Testis (tissue), 2 donors: ENCODE data around the gene WASHC3.

Experiments
- POLR2A ChIP-seq: fragments of 450-650 bp; IDR thresholded peaks from one replicate; pipeline ENCODE4 v1.6.1; 2017; ENCODE audit warnings: antibody characterized with exemption, mild to moderate bottlenecking, moderate library complexity
- TF ChIP-seq, protein P1 (sequence below), 3 experiments: fragments of 450-650 bp in 2 of 3; fragments of 200-600 bp in 1 of 3; sonication (generic) in 1 of 3; IDR thresholded peaks; one replicate each; pipeline ENCODE4 v1.5.1; 2016 to 2019; ENCODE audit warnings: antibody characterized with exemption in 3 of 3, mild to moderate bottlenecking in 2 of 3, moderate library complexity in 1 of 3

DNA sequence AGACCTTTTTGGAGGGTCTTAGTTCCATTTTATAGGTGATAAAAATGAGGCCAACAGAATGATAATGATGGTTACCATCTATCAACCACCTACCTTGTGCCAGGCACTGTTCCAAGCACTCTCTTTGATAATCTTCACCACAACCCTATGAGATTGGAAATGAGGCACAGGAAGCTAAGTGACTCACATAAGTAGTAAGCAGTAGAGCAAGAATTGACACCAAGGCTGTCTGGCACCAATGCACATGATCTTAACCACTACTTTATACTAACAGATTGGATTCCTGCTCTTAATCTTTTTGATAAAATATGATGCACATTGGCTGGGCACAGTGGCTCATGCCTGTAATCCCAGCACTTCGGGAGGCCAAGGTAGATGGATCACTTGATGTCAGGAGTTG, 93.0 kb downstream of the WASHC3 start:
- TF ChIP-seq, protein P1, sequence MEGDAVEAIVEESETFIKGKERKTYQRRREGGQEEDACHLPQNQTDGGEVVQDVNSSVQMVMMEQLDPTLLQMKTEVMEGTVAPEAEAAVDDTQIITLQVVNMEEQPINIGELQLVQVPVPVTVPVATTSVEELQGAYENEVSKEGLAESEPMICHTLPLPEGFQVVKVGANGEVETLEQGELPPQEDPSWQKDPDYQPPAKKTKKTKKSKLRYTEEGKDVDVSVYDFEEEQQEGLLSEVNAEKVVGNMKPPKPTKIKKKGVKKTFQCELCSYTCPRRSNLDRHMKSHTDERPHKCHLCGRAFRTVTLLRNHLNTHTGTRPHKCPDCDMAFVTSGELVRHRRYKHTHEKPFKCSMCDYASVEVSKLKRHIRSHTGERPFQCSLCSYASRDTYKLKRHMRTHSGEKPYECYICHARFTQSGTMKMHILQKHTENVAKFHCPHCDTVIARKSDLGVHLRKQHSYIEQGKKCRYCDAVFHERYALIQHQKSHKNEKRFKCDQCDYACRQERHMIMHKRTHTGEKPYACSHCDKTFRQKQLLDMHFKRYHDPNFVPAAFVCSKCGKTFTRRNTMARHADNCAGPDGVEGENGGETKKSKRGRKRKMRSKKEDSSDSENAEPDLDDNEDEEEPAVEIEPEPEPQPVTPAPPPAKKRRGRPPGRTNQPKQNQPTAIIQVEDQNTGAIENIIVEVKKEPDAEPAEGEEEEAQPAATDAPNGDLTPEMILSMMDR (IDR thresholded peaks at IDR 0.05) = no peak
- TF ChIP-seq POLR2A = no peak
